Trophoblast cell (in vitro differentiated cells and primary cell): Measurements from ENCODE around the gene SYNJ2.

ENCODE experiments used
- DNase-seq, 2 donors: peaks; one replicate each; pipeline ENCODE4 v3.0.0-alpha.2; 2016
- H2AFZ ChIP-seq: 2 replicates; pipeline ENCODE4 v1.6.1; 2013; ENCODE audit warnings: low read length, moderate library complexity, mild to moderate bottlenecking; ENCODE audit not compliant: insufficient read depth, poor library complexity
- H2AK5ac ChIP-seq: 2 replicates; pipeline ENCODE4 v1.6.1; 2013; ENCODE audit warnings: mild to moderate bottlenecking, low read length
- H2BK120ac ChIP-seq: 2 replicates; pipeline ENCODE4 v1.6.1; 2013; ENCODE audit warnings: low read length, mild to moderate bottlenecking, moderate library complexity; ENCODE audit not compliant: insufficient read depth, poor library complexity
- H2BK12ac ChIP-seq: 2 replicates; pipeline ENCODE4 v1.6.1; 2013; ENCODE audit warnings: mild to moderate bottlenecking, low read length, moderate library complexity
- H2BK5ac ChIP-seq: 2 replicates; pipeline ENCODE4 v1.6.1; 2013; ENCODE audit warnings: low read length, low read depth, moderate library complexity, mild to moderate bottlenecking; ENCODE audit not compliant: poor library complexity
- H3K14ac ChIP-seq: 2 replicates; pipeline ENCODE4 v1.6.1; 2013; ENCODE audit warnings: mild to moderate bottlenecking, low read length
- H3K18ac ChIP-seq: 2 replicates; pipeline ENCODE4 v1.6.1; 2013; ENCODE audit warnings: mild to moderate bottlenecking, low read length
- H3K23ac ChIP-seq: 2 replicates; pipeline ENCODE4 v1.6.1; 2013; ENCODE audit warnings: low read length
- H3K27ac ChIP-seq: 2 replicates; pipeline ENCODE4 v1.5.1; 2013; ENCODE audit warnings: low read depth, mild to moderate bottlenecking, inconsistent platforms, low read length, moderate library complexity
- H3K27me3 ChIP-seq: 2 replicates; pipeline ENCODE4 v1.6.1; 2013; ENCODE audit warnings: inconsistent platforms, mild to moderate bottlenecking, low read length, moderate library complexity; ENCODE audit not compliant: insufficient read depth
- H3K36me3 ChIP-seq, 2 experiments: 1 replicate in 1 of 2; 2 replicates in 1 of 2; pipeline ENCODE4 v1.6.1; 2013; ENCODE audit warnings: low read length in 2 of 2, mild to moderate bottlenecking in 2 of 2, moderate library complexity in 1 of 2; ENCODE audit not compliant: insufficient read depth in 2 of 2, control insufficient read depth in 1 of 2
- H3K4ac ChIP-seq: 2 replicates; pipeline ENCODE4 v1.6.1; 2013; ENCODE audit warnings: low read depth, mild to moderate bottlenecking, low read length, moderate library complexity
- H3K4me1 ChIP-seq, 2 experiments: 1 replicate in 1 of 2; 2 replicates in 1 of 2; pipeline ENCODE4 v1.6.1; 2013; ENCODE audit warnings: low read length in 2 of 2, mild to moderate bottlenecking in 2 of 2, moderate library complexity in 1 of 2; ENCODE audit not compliant: insufficient read depth in 2 of 2, control insufficient read depth in 1 of 2
- H3K4me2 ChIP-seq: 2 replicates; pipeline ENCODE4 v1.6.1; 2013; ENCODE audit warnings: inconsistent platforms, mild to moderate bottlenecking, low read length, moderate library complexity
- H3K4me3 ChIP-seq: 2 replicates; pipeline ENCODE4 v1.5.1; 2013; ENCODE audit warnings: mild to moderate bottlenecking, low read depth, low read length, inconsistent platforms
- H3K79me1 ChIP-seq: one replicate; pipeline ENCODE4 v1.6.1; 2013; ENCODE audit warnings: low read length
- H3K79me2 ChIP-seq: 2 replicates; pipeline ENCODE4 v1.6.1; 2013; ENCODE audit warnings: low read length, mild to moderate bottlenecking; ENCODE audit not compliant: control insufficient read depth, insufficient read depth, poor library complexity
- H3K9ac ChIP-seq: 2 replicates; pipeline ENCODE4 v1.6.1; 2013; ENCODE audit warnings: mild to moderate bottlenecking, low read length
- H3K9me3 ChIP-seq: 2 replicates; pipeline ENCODE4 v1.6.1; 2013; ENCODE audit warnings: low read depth, mild to moderate bottlenecking, control low read depth, inconsistent platforms, low read length; ENCODE audit not compliant: insufficient read depth
- H4K12ac ChIP-seq: 2 replicates; pipeline ENCODE4 v1.6.1; 2013; ENCODE audit warnings: low read depth, mild to moderate bottlenecking, low read length, moderate library complexity
- H4K8ac ChIP-seq: 2 replicates; pipeline ENCODE4 v1.6.1; 2013; ENCODE audit warnings: low read depth, mild to moderate bottlenecking, low read length, moderate library complexity
- H4K91ac ChIP-seq: one replicate; pipeline ENCODE4 v1.6.1; 2013; ENCODE audit warnings: low read depth, mild to moderate bottlenecking, low read length, moderate library complexity
- WGBS: extraction: QIAGEN DNeasy Blood & Tissue Kit; methylation state at CpG from one replicate; pipeline ENCODE4 v1.1.7; 2013; ENCODE audit warnings: missing lambda C conversion rate; ENCODE audit not compliant: insufficient read length, insufficient coverage; ENCODE audit errors: extremely low coverage; 5-methylcytosine and 5-hydroxymethylcytosine counted together

Gene SYNJ2

DNA sequence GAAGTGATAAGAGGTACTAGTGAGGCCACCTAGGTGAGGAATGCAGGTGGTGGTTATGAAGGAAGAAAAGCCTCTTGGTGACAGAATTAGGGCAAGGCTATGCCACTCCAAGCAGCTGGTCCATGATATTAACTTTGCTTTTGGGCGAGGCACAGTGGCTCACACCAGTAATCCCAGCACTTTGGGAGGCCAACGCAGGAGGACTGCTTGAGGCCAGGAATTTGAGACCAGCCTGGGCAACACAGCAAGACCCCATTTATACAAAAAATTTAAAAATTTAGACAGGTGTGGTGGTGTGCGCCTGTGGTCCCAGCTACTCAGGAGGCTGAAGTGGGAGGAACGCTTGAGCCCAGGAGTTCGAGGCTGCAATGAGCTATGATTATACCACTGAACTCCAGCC is 130.3 kb downstream of the SYNJ2 start:
- H3K4me1 ChIP-seq: peaks cover 0 to 2% of the 10 kb centered on the region in 2 experiments
- H3K23ac ChIP-seq: no peak overlapping the region
- H3K27ac ChIP-seq: no peak overlapping the region
- no peak overlapping the region for H4K91ac ChIP-seq
- DNase-seq: no peak
- no peak overlapping the region for H2AFZ ChIP-seq
- no peak overlapping the region for H4K12ac ChIP-seq
- no peak overlapping the region for H3K4me2 ChIP-seq
- no peak overlapping the region for H2BK12ac ChIP-seq
- H3K36me3 ChIP-seq: peaks cover 2 to 5% of the 10 kb centered on the region in 2 experiments
- no peak overlapping the region for H2BK120ac ChIP-seq
- H3K9me3 ChIP-seq: peaks cover 1% of the 10 kb centered on the region
- no peak overlapping the region for H3K14ac ChIP-seq
- no peaks in the 10 kb centered on the region for H3K79me1 ChIP-seq
- no peak overlapping the region for H3K9ac ChIP-seq
- no peak overlapping the region for H2BK5ac ChIP-seq
- H2AK5ac ChIP-seq: no peak overlapping the region
- no CpG with 5 or more reads among the region's 5 CpGs for WGBS
- H3K27me3 ChIP-seq: no peaks in the 10 kb centered on the region
- H3K18ac ChIP-seq: no peak overlapping the region
- no peak overlapping the region for H3K4me3 ChIP-seq
- H4K8ac ChIP-seq: no peak overlapping the region
- H3K4ac ChIP-seq: no peak overlapping the region
- H3K79me2 ChIP-seq: no peaks in the 10 kb centered on the region

DNA sequence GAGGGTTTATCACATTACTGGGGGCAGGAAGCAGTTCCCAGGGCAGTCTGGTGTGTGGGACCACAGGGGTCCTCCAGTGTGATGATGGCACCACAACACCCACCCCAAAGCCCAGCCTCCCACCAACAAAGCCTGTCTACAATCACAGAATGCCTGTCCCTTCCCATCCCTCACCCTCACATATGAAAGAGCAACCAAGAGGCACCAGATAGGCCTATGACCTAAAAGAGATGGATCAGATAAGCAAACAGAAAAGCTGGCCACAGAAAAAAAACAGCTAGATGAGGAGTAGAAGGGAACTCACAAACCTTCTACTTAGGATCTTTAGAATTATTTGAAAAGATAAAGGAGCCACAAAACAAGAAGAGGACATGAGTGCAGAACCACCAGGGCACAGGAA is 132.1 kb downstream of the SYNJ2 start:
- H3K27ac ChIP-seq: no peak overlapping the region
- H2BK120ac ChIP-seq: no peak overlapping the region
- no peak overlapping the region for H4K12ac ChIP-seq
- no peak overlapping the region for H3K23ac ChIP-seq
- H3K4me3 ChIP-seq: no peak overlapping the region
- no peak overlapping the region for H3K4ac ChIP-seq
- H2BK12ac ChIP-seq: no peak overlapping the region
- H3K27me3 ChIP-seq: no peaks in the 10 kb centered on the region
- no peak overlapping the region for H2AFZ ChIP-seq
- no peaks in the 10 kb centered on the region for H3K79me2 ChIP-seq
- H3K9me3 ChIP-seq: peaks cover 1% of the 10 kb centered on the region
- H4K91ac ChIP-seq: no peak overlapping the region
- no peaks in the 10 kb centered on the region for H3K79me1 ChIP-seq
- no peak overlapping the region for H3K9ac ChIP-seq
- H2BK5ac ChIP-seq: no peak overlapping the region
- peaks cover 0 to 2% of the 10 kb centered on the region in 2 experiments for H3K4me1 ChIP-seq
- H3K36me3 ChIP-seq: peaks cover 2 to 6% of the 10 kb centered on the region in 2 experiments
- H4K8ac ChIP-seq: no peak overlapping the region
- H3K4me2 ChIP-seq: no peak overlapping the region
- no peak overlapping the region for H3K14ac ChIP-seq
- no peak for DNase-seq
- H3K18ac ChIP-seq: no peak overlapping the region
- H2AK5ac ChIP-seq: no peak overlapping the region

DNA sequence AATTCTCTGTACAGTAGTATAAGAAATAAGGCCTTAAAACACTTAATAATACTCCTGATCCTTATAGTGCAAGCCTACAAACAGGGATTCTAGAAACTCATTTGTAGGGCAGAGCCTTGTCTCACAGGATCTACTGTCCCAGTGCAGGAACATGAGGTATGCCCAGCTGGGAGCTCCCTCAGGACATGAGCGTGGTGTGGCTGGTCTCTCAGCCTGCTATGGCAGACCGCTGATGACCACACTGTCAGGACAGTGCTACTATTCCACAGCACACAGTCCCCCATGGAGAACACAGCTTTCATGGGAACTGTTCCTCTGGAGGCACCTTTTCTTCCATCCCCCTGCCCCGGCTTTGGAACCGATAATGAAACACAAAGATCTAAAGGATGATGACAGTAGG is 133.4 kb downstream of the SYNJ2 start:
- H3K27me3 ChIP-seq: no peaks in the 10 kb centered on the region

DNA sequence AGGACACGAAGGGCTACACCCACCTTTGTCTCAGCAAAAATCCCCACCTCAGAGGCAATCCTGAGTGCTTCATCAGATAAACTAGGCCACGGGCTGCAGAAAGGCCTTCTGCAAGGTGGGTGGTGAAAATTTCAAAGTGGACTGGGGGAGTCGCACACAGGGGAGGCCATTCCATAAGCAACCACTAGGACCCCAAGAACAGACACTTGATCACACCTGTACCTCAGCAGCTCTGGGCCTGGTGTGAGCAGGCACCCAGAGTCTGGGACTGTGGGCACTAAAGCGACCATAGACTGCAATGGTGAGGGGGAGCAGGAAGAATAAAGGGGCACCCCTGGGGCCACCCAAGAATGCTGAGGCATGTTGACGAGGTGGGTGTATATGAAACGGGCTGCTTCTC is 133.8 kb downstream of the SYNJ2 start:
- Histone ChIP-seq H3K4ac (no peak overlapping the region), H3K79me1 (no peaks in the 10 kb centered on the region), H2AFZ (no peak overlapping the region), H4K91ac (no peak overlapping the region), H3K9ac (no peak overlapping the region), H2BK5ac (no peak overlapping the region), H3K27me3 (no peaks in the 10 kb centered on the region), H3K23ac (no peak overlapping the region), H3K4me2 (no peak overlapping the region), H3K36me3 (peaks cover 2 to 6% of the 10 kb centered on the region in 2 experiments), H3K4me1 (peaks cover 0 to 2% of the 10 kb centered on the region in 2 experiments), H4K12ac (no peak overlapping the region), H3K9me3 (peaks cover 1% of the 10 kb centered on the region), H2AK5ac (no peak overlapping the region), H3K4me3 (no peak overlapping the region), H4K8ac (no peak overlapping the region), H3K18ac (no peak overlapping the region), H3K79me2 (no peaks in the 10 kb centered on the region), H2BK120ac (no peak overlapping the region), H2BK12ac (no peak overlapping the region), H3K27ac (no peak overlapping the region), H3K14ac (no peak overlapping the region)
- no CpG with 5 or more reads among the region's 6 CpGs for WGBS
- DNase-seq: no peak

More for the DNA sequence above, 133.4 kb downstream of the SYNJ2 start:
- H2BK12ac ChIP-seq: no peak overlapping the region
- no CpG with 5 or more reads among the region's 4 CpGs for WGBS
- no peak overlapping the region for H2BK5ac ChIP-seq
- DNase-seq: no peak
- H3K14ac ChIP-seq: no peak overlapping the region
- no peak overlapping the region for H3K4me3 ChIP-seq
- H3K4me2 ChIP-seq: no peak overlapping the region
- H3K36me3 ChIP-seq: peaks cover 2 to 6% of the 10 kb centered on the region in 2 experiments
- H2AK5ac ChIP-seq: no peak overlapping the region
- peaks cover 0 to 2% of the 10 kb centered on the region in 2 experiments for H3K4me1 ChIP-seq
- no peak overlapping the region for H3K23ac ChIP-seq
- no peak overlapping the region for H2BK120ac ChIP-seq
- H4K12ac ChIP-seq: no peak overlapping the region
- H4K8ac ChIP-seq: no peak overlapping the region
- no peak overlapping the region for H3K4ac ChIP-seq
- H3K9me3 ChIP-seq: peaks cover 1% of the 10 kb centered on the region
- H3K79me1 ChIP-seq: no peaks in the 10 kb centered on the region
- no peak overlapping the region for H2AFZ ChIP-seq
- no peak overlapping the region for H3K27ac ChIP-seq
- no peak overlapping the region for H4K91ac ChIP-seq
- H3K18ac ChIP-seq: no peak overlapping the region
- no peak overlapping the region for H3K9ac ChIP-seq
- H3K79me2 ChIP-seq: no peaks in the 10 kb centered on the region
